Islet of Langerhans (tissue), 1 donor: ENCODE data around the gene RFX2.

Experiments used
- FAIRE-seq: peaks from one replicate; lab custom pipeline; 2011; peaks lifted over from hg19 to GRCh38; lab: Jason Lieb, UNC

Gene RFX2

GRCh38 chr19:6103894-6104293 lies 6.4 kb downstream of the RFX2 start:
- no peak for FAIRE-seq

GRCh38 chr19:6103217-6103644 lies 7.1 kb downstream of the RFX2 start:
- FAIRE-seq, result no peak

GRCh38 chr19:6101991-6102390 lies 8.3 kb downstream of the RFX2 start:
- no peak for FAIRE-seq

- FAIRE-seq, result no peak
Observed at GRCh38 chr19:6101291-6101825, 8.9 kb downstream of the RFX2 start.

- no peak for FAIRE-seq
Observed at GRCh38 chr19:6100284-6100915, 9.9 kb downstream of the RFX2 start.

- FAIRE-seq, result no peak
Observed at GRCh38 chr19:6099599-6099998, 10.7 kb downstream of the RFX2 start.

GRCh38 chr19:6099033-6099432 lies 11.3 kb downstream of the RFX2 start:
- no peak for FAIRE-seq

GRCh38 chr19:6098574-6098973 lies 11.7 kb downstream of the RFX2 start:
- FAIRE-seq, result no peak

- FAIRE-seq, result no peak
Observed at GRCh38 chr19:6097911-6098310, 12.4 kb downstream of the RFX2 start.

- peak; percentile 96 for FAIRE-seq
Observed at GRCh38 chr19:6095760-6096159, 14.5 kb downstream of the RFX2 start.

GRCh38 chr19:6092329-6093286 lies 17.7 kb downstream of the RFX2 start:
- no peak for FAIRE-seq

GRCh38 chr19:6091771-6092291 lies 18.5 kb downstream of the RFX2 start:
- no peak for FAIRE-seq

GRCh38 chr19:6090634-6091033 lies 19.7 kb downstream of the RFX2 start:
- FAIRE-seq, result no peak

- no peak for FAIRE-seq
Observed at GRCh38 chr19:6088602-6089049, 21.7 kb downstream of the RFX2 start.

- no peak for FAIRE-seq
Observed at GRCh38 chr19:6087074-6087571, 23.2 kb downstream of the RFX2 start.

- no peak for FAIRE-seq
Observed at GRCh38 chr19:6086068-6086788, 24.1 kb downstream of the RFX2 start.

GRCh38 chr19:6084821-6085220 lies 25.5 kb downstream of the RFX2 start:
- no peak for FAIRE-seq

- no peak for FAIRE-seq
Observed at GRCh38 chr19:6079107-6079506, 31.2 kb downstream of the RFX2 start.

GRCh38 chr19:6078068-6078467 lies 32.2 kb downstream of the RFX2 start:
- FAIRE-seq, result no peak

GRCh38 chr19:6076675-6077463 lies 33.4 kb downstream of the RFX2 start:
- FAIRE-seq, result no peak

GRCh38 chr19:6076291-6076665 lies 34.0 kb downstream of the RFX2 start:
- FAIRE-seq, result no peak
